Measurements from ENCODE around the gene DLG1.
"Not testable (repeated sequence)": the region's sequence is repeated elsewhere in the genome, so short reads cannot be mapped to it uniquely, and the experiment has no call there.

DNA sequence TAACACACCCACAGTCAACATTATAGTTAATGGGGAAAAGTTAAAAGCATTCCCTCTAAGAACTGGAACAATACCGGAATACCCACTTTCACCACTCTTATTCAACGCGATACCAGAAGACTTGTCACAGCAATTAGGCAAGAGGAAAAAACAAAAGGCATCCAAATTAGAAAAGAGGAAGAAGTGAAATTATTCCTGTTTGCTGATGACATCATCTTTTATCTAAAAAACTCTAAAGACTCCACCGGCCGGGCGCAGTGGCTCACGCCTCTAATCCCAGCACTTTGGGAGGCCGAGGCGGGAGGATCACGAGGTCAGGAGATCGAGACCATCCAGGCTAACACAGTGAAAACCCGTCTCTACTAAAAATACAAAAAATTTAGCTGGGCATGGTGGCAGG, 97.6 kb downstream of the DLG1 start:
- TF ChIP-seq, protein P1, sequence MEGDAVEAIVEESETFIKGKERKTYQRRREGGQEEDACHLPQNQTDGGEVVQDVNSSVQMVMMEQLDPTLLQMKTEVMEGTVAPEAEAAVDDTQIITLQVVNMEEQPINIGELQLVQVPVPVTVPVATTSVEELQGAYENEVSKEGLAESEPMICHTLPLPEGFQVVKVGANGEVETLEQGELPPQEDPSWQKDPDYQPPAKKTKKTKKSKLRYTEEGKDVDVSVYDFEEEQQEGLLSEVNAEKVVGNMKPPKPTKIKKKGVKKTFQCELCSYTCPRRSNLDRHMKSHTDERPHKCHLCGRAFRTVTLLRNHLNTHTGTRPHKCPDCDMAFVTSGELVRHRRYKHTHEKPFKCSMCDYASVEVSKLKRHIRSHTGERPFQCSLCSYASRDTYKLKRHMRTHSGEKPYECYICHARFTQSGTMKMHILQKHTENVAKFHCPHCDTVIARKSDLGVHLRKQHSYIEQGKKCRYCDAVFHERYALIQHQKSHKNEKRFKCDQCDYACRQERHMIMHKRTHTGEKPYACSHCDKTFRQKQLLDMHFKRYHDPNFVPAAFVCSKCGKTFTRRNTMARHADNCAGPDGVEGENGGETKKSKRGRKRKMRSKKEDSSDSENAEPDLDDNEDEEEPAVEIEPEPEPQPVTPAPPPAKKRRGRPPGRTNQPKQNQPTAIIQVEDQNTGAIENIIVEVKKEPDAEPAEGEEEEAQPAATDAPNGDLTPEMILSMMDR (IDR thresholded peaks at IDR 0.05): not testable (repeated sequence)
- TF ChIP-seq POLR2A (IDR thresholded peaks at IDR 0.05): not testable (repeated sequence)
